IMR-90 (cell line): ENCODE results near the gene ANKRD18B. TPM values are rescaled to one million over a fixed set of nuclear protein-coding genes. Genes with fewer than 3 reads are reported as not detected.
"Not testable (repeated sequence)": the region's sequence is repeated elsewhere in the genome, so short reads cannot be mapped to it uniquely, and the experiment has no call there.

Experiments
- ATAC-seq: fragments of 200-7000 bp; cut with Tn5 transposase; 2 replicates; pipeline ENCODE4 v1.9.1; 2020; ENCODE audit warnings: low read depth, mild to moderate bottlenecking, moderate library complexity
- BruUV-seq: library from RNA; stranded (reverse); fragments of 400-500 nt; replicated peaks from 2 replicates; lab custom pipeline; 2021; lab: Mats Ljungman, UMichigan
- CTCF ChIA-PET: fragments of 300-600 bp; formaldehyde crosslinking; extraction: SDS; loops from one replicate; lab custom pipeline; 2021; ENCODE audit warnings: antibody characterized with exemption; lab: Yijun Ruan, JAX
- POLR2A ChIA-PET: fragments of 300-600 bp; sonication (Branson Sonifier 250); formaldehyde crosslinking; loops from one replicate; lab custom pipeline; 2022; ENCODE audit warnings: antibody characterized with exemption; ENCODE audit not compliant: unreplicated experiment; lab: Charles Lee
- DNase-seq: peaks from one replicate; pipeline ENCODE4 v3.0.0; 2013
- H2AFZ ChIP-seq: replicated peaks from 2 replicates; pipeline ENCODE3; 2013; ENCODE audit warnings: low read length, mild to moderate bottlenecking; ENCODE audit not compliant: poor library complexity
- H2AK5ac ChIP-seq: 2 replicates; pipeline ENCODE4 v1.6.1; 2013; ENCODE audit warnings: low read depth, low read length, inconsistent platforms
- H2AK9ac ChIP-seq: replicated peaks from 2 replicates; pipeline ENCODE3; 2013; ENCODE audit warnings: mild to moderate bottlenecking, low read depth, low read length, moderate library complexity; ENCODE audit not compliant: poor library complexity
- H2BK120ac ChIP-seq: 2 replicates; pipeline ENCODE4 v1.6.1; 2013; ENCODE audit warnings: low read depth, low read length, inconsistent platforms
- H2BK15ac ChIP-seq: 3 replicates; pipeline ENCODE4 v1.6.1; 2013; ENCODE audit warnings: low read depth, low read length, inconsistent platforms
- H2BK20ac ChIP-seq: 2 replicates; pipeline ENCODE4 v1.6.1; 2013; ENCODE audit warnings: low read depth, mild to moderate bottlenecking, inconsistent platforms, low read length, moderate library complexity
- H2BK5ac ChIP-seq: 2 replicates; pipeline ENCODE4 v1.6.1; 2013; ENCODE audit warnings: mild to moderate bottlenecking, low read depth, low read length, inconsistent platforms; ENCODE audit not compliant: poor library complexity, severe bottlenecking
- H3K14ac ChIP-seq: replicated peaks from 2 replicates; pipeline ENCODE4 v1.6.1; 2013; ENCODE audit warnings: low read depth, low read length, inconsistent platforms
- H3K18ac ChIP-seq: 2 replicates; pipeline ENCODE4 v1.6.1; 2013; ENCODE audit warnings: low read depth, low read length, control low read depth
- H3K23ac ChIP-seq: 2 replicates; pipeline ENCODE4 v1.6.1; 2013; ENCODE audit warnings: low read depth, low read length, inconsistent platforms
- H3K27ac ChIP-seq: 2 replicates; pipeline ENCODE4 v1.5.1; 2013; ENCODE audit warnings: mild to moderate bottlenecking, control low read depth, low read length; ENCODE audit not compliant: insufficient read depth
- H3K27me3 ChIP-seq: 2 replicates; pipeline ENCODE4 v1.6.1; 2013; ENCODE audit warnings: low read length; ENCODE audit not compliant: control insufficient read depth, insufficient read depth
- H3K36me3 ChIP-seq: 2 replicates; pipeline ENCODE4 v1.6.1; 2013; ENCODE audit warnings: low read length, mixed read lengths; ENCODE audit not compliant: control insufficient read depth, insufficient read depth
- H3K4ac ChIP-seq: 2 replicates; pipeline ENCODE4 v1.6.1; 2013; ENCODE audit warnings: low read depth, low read length, inconsistent platforms
- H3K4me1 ChIP-seq: 2 replicates; pipeline ENCODE4 v1.6.1; 2013; ENCODE audit warnings: low read length, mixed read lengths; ENCODE audit not compliant: control insufficient read depth, insufficient read depth
- H3K4me2 ChIP-seq: 2 replicates; pipeline ENCODE4 v1.6.1; 2013; ENCODE audit warnings: low read depth, mild to moderate bottlenecking, control low read depth, low read length, moderate library complexity
- H3K4me3 ChIP-seq: 2 replicates; pipeline ENCODE4 v1.5.1; 2013; ENCODE audit warnings: low read depth, mild to moderate bottlenecking, control low read depth, low read length, moderate library complexity; ENCODE audit not compliant: insufficient read depth
- H3K56ac ChIP-seq: 2 replicates; pipeline ENCODE4 v1.6.1; 2013; ENCODE audit warnings: low read length, inconsistent platforms; ENCODE audit not compliant: insufficient read depth; ENCODE audit errors: extremely low read depth
- H3K79me1 ChIP-seq, 2 experiments: 2 replicates each; pipeline ENCODE4 v1.6.1; 2013; ENCODE audit warnings: low read length in 2 of 2, inconsistent platforms in 1 of 2, low read depth in 1 of 2
- H3K9ac ChIP-seq: 2 replicates; pipeline ENCODE4 v1.6.1; 2013; ENCODE audit warnings: low read depth, low read length, control low read depth
- H3K9me1 ChIP-seq: 2 replicates; pipeline ENCODE4 v1.6.1; 2013; ENCODE audit warnings: low read length, inconsistent platforms; ENCODE audit not compliant: insufficient read depth
- H3K9me3 ChIP-seq: 2 replicates; pipeline ENCODE4 v1.6.1; 2013; ENCODE audit warnings: low read length; ENCODE audit not compliant: control insufficient read depth, insufficient read depth
- H4K20me1 ChIP-seq: 2 replicates; pipeline ENCODE4 v1.6.1; 2013; ENCODE audit warnings: low read length, inconsistent platforms; ENCODE audit not compliant: insufficient read depth
- H4K5ac ChIP-seq: 2 replicates; pipeline ENCODE4 v1.6.1; 2013; ENCODE audit warnings: mild to moderate bottlenecking, low read depth, low read length, control low read depth
- H4K8ac ChIP-seq, 2 experiments: 2 replicates each; pipeline ENCODE4 v1.6.1; 2013; ENCODE audit warnings: low read depth in 2 of 2, low read length in 2 of 2, control low read depth in 1 of 2, inconsistent platforms in 1 of 2
- H4K91ac ChIP-seq: 2 replicates; pipeline ENCODE4 v1.6.1; 2013; ENCODE audit warnings: low read depth, low read length, inconsistent platforms; ENCODE audit not compliant: insufficient read depth
- dilution Hi-C: fragments of 300-500 bp; cut with HindIII; formaldehyde crosslinking; loops from one replicate; pipeline ENCODE4 v1.14.3; 2018; ENCODE audit warnings: low sequenced_read_pairs; ENCODE audit not compliant: unreplicated experiment
- in situ Hi-C: fragments of 300-500 bp; cut with MboI; formaldehyde crosslinking; loops from 3 replicates; pipeline ENCODE4 v1.14.3; 2019; ENCODE audit warnings: low sequenced_read_pairs, inconsistent platforms, mixed read lengths
- intact Hi-C: fragments of 100-400 bp; cut with micrococcal nuclease; formaldehyde crosslinking; loops from 2 replicates; pipeline ENCODE4 v1.10.0; 2022
- polyA plus RNA-seq, 3 experiments: library from polyadenylated mRNA; depleted of rRNA; stranded (reverse); fragments of >200 nt; gene quantifications; 2 replicates each; pipeline ENCODE4 v1.2.3, GENCODE V29; 2012; ENCODE audit warnings: low replicate concordance in 1 of 3
- total RNA-seq: library from RNA; depleted of rRNA; stranded (reverse); fragments of >200 nt; gene quantifications from 2 replicates; pipeline ENCODE4 v1.2.3, GENCODE V29; 2012

The ANKRD18B gene
- total and polyA plus RNA-seq, 2 of the 4 experiments (the other 2 are of a cell fraction), result 7.1 to 13.4 TPM

DNA sequence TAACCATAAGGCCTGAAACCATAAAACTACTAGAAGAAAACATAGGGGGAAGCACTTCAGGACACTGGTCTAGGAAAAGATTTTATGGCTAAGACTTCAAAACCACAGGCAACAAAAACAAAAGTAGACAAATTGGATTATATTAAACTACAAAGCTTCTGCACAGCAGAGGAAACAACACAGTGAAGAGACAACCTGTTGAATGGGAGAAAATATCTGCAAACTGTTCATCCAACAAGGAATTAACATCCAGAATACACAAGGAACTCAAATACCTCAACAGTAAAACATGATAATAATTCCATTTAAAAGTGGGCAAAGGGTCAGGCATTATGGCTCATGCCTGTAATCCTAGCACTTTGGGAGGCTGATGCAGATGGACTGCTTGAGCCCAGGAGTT lies 38.7 kb upstream of the ANKRD18B start:
- H3K27ac ChIP-seq, H2BK5ac ChIP-seq, H3K9me1 ChIP-seq, H2AK5ac ChIP-seq, BruUV-seq, H3K56ac ChIP-seq, H3K27me3 ChIP-seq, H3K9me3 ChIP-seq, dilution Hi-C loops, H3K9ac ChIP-seq, H3K4me1 ChIP-seq, H2AK9ac ChIP-seq, H4K20me1 ChIP-seq, H4K5ac ChIP-seq, DNase-seq, H3K4me2 ChIP-seq, intact Hi-C loops, H3K18ac ChIP-seq, H4K91ac ChIP-seq, H3K36me3 ChIP-seq, in situ Hi-C loops, H3K23ac ChIP-seq, H3K79me1 ChIP-seq, POLR2A ChIA-PET, H3K4me3 ChIP-seq, H2BK20ac ChIP-seq, H4K8ac ChIP-seq, CTCF ChIA-PET, H2BK120ac ChIP-seq, H3K4ac ChIP-seq, H3K14ac ChIP-seq, H2BK15ac ChIP-seq, H2AFZ ChIP-seq, ATAC-seq: not testable (repeated sequence)
